AG04450 (cell line): ENCODE data around the gene ABO. TPM values are rescaled to one million over a fixed set of nuclear protein-coding genes. Genes with fewer than 3 reads are reported as not detected.
"Not testable (repeated sequence)": the region's sequence is repeated elsewhere in the genome, so short reads cannot be mapped to it uniquely, and the experiment has no call there.

Experiments used
- CTCF ChIA-PET: fragments of 300-600, 350-600 bp; formaldehyde crosslinking; extraction: SDS; loops from one replicate; lab custom pipeline; 2022; ENCODE audit warnings: antibody characterized with exemption, inconsistent platforms; lab: Charles Lee
- POLR2A ChIA-PET: fragments of 350-600 bp; formaldehyde crosslinking; extraction: SDS; loops from one replicate; lab custom pipeline; 2021; ENCODE audit warnings: antibody characterized with exemption, inconsistent platforms; lab: Yijun Ruan, JAX
- DNase-seq: peaks from one replicate; pipeline ENCODE4 v3.0.0-alpha.2; 2011; ENCODE audit warnings: low read depth, low spot score
- H3K27ac ChIP-seq: one replicate; pipeline ENCODE4 v1.5.1; 2012; ENCODE audit warnings: low read depth, low read length, control low read depth
- H3K27me3 ChIP-seq: one replicate; pipeline ENCODE4 v1.6.0; 2012; ENCODE audit warnings: low read length; ENCODE audit not compliant: control insufficient read depth, insufficient read depth
- H3K4me3 ChIP-seq: 2 replicates; pipeline ENCODE4 v1.5.1; 2011; ENCODE audit warnings: mild to moderate bottlenecking, low read depth, low read length, control low read depth
- H3K9me3 ChIP-seq: 2 replicates; pipeline ENCODE4 v1.5.1; 2012; ENCODE audit warnings: low read length; ENCODE audit not compliant: control insufficient read depth, insufficient read depth
- polyA plus RNA-seq: library from polyadenylated mRNA; depleted of rRNA; stranded (reverse); fragments of >200 nt; gene quantifications from 2 replicates; pipeline ENCODE4 v1.2.3, GENCODE V29; 2011
- TF ChIP-seq, protein P1 (sequence below): IDR thresholded peaks from 2 replicates; pipeline ENCODE4 v1.5.1; 2011; ENCODE audit warnings: low read depth, low read length, control low read depth, inconsistent platforms

ABO gene
- polyA plus RNA-seq, 1 experiment = not detected

DNA sequence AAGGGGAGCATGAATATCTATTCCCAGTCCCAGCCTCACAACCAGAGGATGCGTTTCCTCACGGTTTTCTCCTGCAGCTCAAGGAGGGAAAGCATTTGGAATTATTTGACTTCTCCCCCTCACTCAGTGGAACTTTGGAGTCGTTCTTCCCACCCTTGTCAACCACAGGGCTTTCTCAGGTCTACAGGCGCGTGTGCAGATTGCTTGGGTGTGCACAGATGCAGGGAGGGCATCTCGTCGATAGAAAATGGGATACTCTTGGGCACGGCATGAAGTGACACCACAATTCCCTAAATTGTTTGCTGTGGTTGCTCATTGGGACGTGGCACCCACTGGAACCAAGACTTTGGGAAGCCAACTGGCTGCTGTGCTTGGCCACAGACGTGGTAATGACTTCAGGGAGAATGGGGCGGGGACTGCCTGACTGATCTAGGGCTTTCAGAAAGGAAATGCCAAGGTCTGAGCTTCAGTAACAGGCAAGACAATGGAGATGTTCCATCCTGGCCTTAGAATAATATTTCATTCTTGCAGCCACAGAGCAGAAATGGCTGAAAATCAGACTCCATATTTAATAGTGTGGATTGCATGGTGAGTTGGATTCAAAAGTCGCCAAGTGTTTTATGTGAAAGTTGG lies 53.7 kb downstream of the ABO start:
- no peak overlapping the region for H3K27ac ChIP-seq
- H3K9me3 ChIP-seq = no peaks in the 10 kb centered on the region; the same call in 1 of the 2 replicates
- H3K4me3 ChIP-seq = no peak overlapping the region
- ChIA-PET POLR2A (no interaction called here), CTCF (no interaction called here)
- TF ChIP-seq, protein P1, sequence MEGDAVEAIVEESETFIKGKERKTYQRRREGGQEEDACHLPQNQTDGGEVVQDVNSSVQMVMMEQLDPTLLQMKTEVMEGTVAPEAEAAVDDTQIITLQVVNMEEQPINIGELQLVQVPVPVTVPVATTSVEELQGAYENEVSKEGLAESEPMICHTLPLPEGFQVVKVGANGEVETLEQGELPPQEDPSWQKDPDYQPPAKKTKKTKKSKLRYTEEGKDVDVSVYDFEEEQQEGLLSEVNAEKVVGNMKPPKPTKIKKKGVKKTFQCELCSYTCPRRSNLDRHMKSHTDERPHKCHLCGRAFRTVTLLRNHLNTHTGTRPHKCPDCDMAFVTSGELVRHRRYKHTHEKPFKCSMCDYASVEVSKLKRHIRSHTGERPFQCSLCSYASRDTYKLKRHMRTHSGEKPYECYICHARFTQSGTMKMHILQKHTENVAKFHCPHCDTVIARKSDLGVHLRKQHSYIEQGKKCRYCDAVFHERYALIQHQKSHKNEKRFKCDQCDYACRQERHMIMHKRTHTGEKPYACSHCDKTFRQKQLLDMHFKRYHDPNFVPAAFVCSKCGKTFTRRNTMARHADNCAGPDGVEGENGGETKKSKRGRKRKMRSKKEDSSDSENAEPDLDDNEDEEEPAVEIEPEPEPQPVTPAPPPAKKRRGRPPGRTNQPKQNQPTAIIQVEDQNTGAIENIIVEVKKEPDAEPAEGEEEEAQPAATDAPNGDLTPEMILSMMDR = no peak
- H3K27me3 ChIP-seq = peaks cover 12% of the 10 kb centered on the region
- no peak for DNase-seq

DNA sequence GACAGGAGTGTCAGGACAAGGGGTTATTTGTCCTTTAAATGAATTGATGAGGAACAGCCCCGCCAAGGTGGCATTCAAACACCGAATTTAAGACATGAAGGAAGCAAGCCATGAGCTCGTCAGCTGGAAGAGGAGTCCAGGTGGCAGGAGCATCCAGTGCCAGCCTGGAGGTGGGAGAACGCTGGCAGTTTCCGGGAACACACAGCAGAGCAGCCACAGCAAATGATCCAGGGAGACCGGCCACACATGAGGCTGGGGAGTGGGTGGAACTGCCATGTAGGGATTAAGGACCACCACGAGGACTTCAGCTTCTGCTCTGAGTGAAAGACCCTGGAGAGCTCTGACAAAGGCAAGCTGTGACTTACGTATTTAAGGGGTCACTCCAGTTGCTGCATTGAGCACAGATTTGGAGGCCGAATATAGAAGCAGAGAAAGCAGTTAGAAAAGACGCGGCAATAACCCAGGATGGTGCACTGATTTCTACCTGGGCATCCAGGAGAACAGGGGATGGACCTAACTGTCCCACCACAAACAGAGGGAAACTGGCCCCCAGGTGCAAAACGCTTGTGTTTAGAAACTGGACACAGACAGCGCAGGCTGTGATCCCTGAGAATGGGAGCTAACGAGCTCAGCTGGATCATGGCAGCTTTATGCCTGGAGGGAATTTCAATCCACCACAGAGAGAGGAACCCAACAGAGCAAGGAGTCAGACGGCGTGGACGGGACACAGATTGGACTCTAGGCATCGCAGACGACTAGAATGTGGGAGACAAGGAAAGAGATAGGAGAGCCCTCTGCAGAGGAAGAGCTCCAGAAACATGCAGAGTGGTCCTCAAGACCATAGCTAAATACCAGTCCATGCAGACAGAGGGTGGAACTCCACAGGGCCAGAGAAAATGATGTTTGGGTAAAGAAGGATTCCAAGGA lies 56.7 kb downstream of the ABO start:
- CTCF ChIA-PET, H3K27ac ChIP-seq, H3K9me3 ChIP-seq, DNase-seq, H3K4me3 ChIP-seq: not testable (repeated sequence)
- POLR2A ChIA-PET = interaction anchor here (0.6 kb wide), 1 partner anchor 159 kb away, joined by 4 read pairs; no protein-coding TSS in a partner anchor
- H3K27me3 ChIP-seq = peaks cover 10% of the 10 kb centered on the region

DNA sequence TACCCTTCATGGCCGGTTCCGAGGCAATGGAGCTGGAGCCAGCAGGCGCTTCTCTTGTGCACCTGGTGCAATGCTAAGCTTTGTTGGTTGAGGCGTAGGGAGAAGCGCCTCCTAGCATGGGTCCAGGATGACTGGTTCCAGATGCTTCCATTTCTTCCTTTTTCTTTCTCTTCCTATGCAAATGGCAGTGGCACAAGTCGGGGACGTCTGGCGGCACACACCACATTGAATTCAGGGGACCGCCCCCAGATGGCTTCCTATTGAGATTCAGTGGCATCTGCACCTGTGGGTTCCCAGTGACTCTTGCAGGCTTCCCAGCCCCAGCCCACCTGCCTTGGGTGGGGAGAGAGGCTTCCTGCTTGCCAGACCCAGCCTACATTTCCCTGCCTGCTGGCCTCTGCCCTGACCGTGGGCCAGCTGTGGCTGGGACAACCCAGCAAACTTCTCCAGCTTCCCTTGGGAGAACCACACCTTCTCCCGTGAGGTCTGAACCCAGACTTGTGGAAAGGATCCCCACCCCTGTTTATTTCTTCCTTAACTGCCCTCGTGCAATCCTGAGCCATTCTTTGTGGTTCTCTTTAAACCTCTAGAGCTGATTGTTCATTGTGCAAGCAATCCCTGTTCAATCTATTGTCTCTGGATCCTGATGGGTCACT lies 57.5 kb downstream of the ABO start:
- H3K27me3 ChIP-seq = peaks cover 10% of the 10 kb centered on the region
- POLR2A ChIA-PET, H3K9me3 ChIP-seq, H3K27ac ChIP-seq, DNase-seq, H3K4me3 ChIP-seq: not testable (repeated sequence)
- CTCF ChIA-PET = interaction anchor here (0.6 kb wide), 1 partner anchor 32 kb away, joined by 4 read pairs; no protein-coding TSS in a partner anchor

DNA sequence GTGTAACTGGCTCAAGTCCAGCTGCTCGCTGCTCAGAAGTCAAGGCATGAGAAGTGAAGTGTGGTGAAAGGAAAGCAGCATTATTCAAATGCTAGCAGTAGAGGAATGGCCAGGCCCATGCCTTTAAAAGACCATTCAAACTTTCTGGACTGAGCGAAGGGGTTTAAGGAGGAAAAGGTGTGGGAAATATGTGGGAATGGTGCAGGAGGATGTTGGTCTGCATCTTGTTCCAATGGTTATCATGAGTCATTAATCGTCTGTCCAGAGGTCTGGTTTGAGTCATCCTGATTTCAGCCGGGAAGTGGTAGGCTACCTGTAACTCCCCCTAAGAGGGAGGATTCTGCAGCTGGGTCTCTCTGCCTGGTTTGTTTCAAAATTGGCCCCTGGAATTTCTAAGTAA lies 60.7 kb downstream of the ABO start:
- H3K27me3 ChIP-seq, H3K27ac ChIP-seq, H3K4me3 ChIP-seq, POLR2A ChIA-PET, H3K9me3 ChIP-seq, CTCF ChIA-PET, DNase-seq: not testable (repeated sequence)

DNA sequence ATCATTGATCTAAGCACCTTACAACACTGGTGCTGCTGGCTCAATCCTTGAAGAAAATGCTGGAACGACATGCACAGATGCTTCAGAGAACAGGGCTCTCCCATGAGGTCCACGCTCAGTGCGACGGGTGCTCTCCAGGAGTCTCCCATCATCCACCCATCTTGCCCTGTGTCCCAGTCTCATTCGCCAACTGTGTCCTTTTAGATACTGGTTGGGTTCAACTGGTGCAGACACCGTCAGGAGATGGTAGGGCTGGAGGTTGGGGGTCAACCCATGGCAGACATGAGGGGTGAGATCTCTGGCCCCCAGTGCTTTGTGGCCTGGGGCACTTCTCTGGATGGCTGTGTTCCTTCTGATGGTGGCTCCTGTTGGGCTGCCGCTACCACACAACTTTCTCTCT lies 64.4 kb downstream of the ABO start:
- Histone ChIP-seq H3K9me3 (no peaks in the 10 kb centered on the region), H3K27me3 (no peaks in the 10 kb centered on the region), H3K4me3 (no peak overlapping the region), H3K27ac (no peak overlapping the region)
- TF ChIP-seq, protein P1 = no peak
- CTCF ChIA-PET = no interaction called here
- POLR2A ChIA-PET = no interaction called here
- no peak for DNase-seq

DNA sequence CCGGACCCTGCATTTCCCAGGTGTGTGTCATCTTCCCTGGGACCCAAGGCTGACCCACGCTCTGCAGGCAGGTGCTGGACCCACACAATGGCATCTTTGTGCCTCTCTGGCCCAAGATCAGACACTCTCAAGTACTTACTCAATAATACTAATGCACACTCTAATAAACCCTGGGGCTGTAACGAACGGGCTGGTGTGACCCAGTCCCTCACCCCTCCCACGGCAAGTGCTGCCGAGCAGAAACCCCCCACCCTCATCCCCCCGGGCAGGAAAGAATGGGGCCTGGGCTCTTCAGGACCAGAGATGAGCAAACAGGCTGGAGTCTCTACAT lies 64.8 kb downstream of the ABO start:
- Histone ChIP-seq H3K4me3 (no peak overlapping the region), H3K9me3 (no peaks in the 10 kb centered on the region), H3K27me3 (no peaks in the 10 kb centered on the region), H3K27ac (no peak overlapping the region)
- ChIA-PET POLR2A (no interaction called here), CTCF (no interaction called here)
- TF ChIP-seq, protein P1 = no peak
- no peak for DNase-seq

DNA sequence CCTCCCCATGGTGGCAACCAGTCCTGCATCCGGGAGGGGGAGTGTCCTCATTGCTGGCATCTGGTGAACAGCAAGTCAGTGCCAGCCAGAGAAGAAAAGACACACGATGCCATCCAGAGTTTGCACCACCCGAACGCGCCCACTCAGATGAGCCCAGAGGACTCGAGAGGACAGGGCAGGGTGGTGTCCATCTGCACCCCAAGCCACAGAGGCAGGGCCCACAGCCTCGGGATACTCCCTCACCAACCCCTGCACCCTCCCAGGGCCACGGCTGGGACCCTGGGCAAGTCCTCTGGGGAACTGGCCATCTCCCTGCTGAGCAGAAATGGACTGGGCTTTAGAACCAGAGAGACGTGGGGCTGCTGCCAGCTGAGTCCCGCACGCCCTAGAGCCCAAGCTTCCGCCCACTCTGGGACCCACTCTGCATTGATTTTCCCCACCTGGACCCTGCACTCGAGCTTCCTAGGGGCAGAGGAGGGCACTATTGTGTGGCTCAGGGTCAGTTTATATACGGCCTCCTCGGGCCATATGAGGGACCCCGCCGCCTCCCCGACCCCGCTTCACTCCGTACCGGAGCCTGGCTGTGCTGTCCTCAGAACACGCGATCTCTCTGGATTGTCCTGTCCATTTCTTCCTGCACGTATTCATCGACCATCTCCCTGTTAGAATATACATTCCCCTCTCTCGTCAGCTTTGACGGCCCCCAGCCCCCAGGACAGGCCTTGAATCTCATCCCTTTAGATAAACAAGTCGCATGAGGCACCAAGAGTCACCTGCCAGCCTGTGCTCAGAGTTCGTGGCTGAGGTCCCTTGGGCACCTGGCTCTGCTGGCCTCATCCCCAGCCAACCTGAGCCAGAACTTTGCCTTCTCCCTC lies 65.4 kb downstream of the ABO start:
- H3K27ac ChIP-seq, CTCF ChIA-PET, H3K4me3 ChIP-seq, H3K27me3 ChIP-seq, POLR2A ChIA-PET, H3K9me3 ChIP-seq, DNase-seq: not testable (repeated sequence)

DNA sequence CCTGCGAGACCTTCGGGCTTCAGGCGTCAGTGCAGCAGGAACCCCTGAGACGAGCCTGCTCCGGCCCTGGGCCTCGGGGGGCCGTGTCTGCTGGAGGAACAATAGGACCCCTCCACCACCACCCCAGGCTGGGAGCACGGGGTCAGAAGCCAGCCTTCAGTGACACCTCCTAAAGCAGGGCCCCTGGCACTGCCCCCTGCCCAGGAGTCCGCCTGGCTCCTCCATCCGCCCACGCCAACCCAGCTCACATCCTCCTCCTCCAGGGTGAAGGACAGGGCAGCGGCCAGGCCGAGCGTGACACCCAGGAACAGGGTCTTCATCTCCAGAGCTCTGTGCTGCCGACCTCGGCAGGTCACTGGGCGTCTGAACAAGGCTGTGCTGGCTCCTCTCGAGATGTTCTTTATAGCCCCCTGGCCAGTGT lies 66.1 kb downstream of the ABO start, which contains the start of gene OBP2B:
Gene OBP2B (minus strand): TSS at position 371 of the 421 bp plus-strand sequence. CDS start 51 bp downstream, at position 320.
- H3K27ac ChIP-seq, CTCF ChIA-PET, H3K27me3 ChIP-seq, POLR2A ChIA-PET, DNase-seq, H3K9me3 ChIP-seq, H3K4me3 ChIP-seq: not testable (repeated sequence)
